ENCODE results near the gene ALX4.

GRCh38 chr11:44357711-44358110, 47.8 kb upstream of the ALX4 start:
- TF ChIP-seq CTCF (IDR thresholded peaks at IDR 0.05) (no peak), POLR2A (IDR thresholded peaks at IDR 0.05) (no peak)

All from uterus (tissue), 2 donors.